GM20000 (cell line): Measurements from ENCODE around the gene CAPNS2.

Experiments
- DNase-seq: peaks from one replicate; pipeline ENCODE4 v3.0.0; 2012; ENCODE audit warnings: low spot score
- CTCF ChIP-seq: IDR thresholded peaks from 2 replicates; pipeline ENCODE4 v1.5.1; 2012; ENCODE audit warnings: mild to moderate bottlenecking, control low read depth; ENCODE audit errors: extremely low read depth, missing control alignments

The CAPNS2 gene

GRCh38 chr16:55565086-55565485 lies 1.4 kb upstream of the CAPNS2 start:
- DNase-seq, result no peak
- TF ChIP-seq CTCF, result no peak

GRCh38 chr16:55567382-55567781 lies 898 bp downstream of the CAPNS2 start:
- DNase-seq, result no peak
- TF ChIP-seq CTCF, result no peak

- DNase-seq, result no peak
- TF ChIP-seq CTCF, result no peak
These were observed 1.7 kb downstream of the CAPNS2 start for GRCh38 chr16:55568207-55568606.

GRCh38 chr16:55569025-55569424 lies 2.5 kb downstream of the CAPNS2 start:
- TF ChIP-seq CTCF, result no peak
- DNase-seq, result no peak

GRCh38 chr16:55570159-55570558 lies 3.7 kb downstream of the CAPNS2 start:
- no peak for TF ChIP-seq CTCF
- no peak for DNase-seq

GRCh38 chr16:55571191-55571897 lies 4.9 kb downstream of the CAPNS2 start:
- no peak for DNase-seq
- TF ChIP-seq CTCF, result no peak

GRCh38 chr16:55572439-55572838 lies 6.0 kb downstream of the CAPNS2 start:
- no peak for DNase-seq
- no peak for TF ChIP-seq CTCF
